K562 (cell line): Measurements from ENCODE around the gene CA7. TPM values are rescaled to one million over a fixed set of nuclear protein-coding genes. Genes with fewer than 3 reads are reported as not detected.

Experiments used
- ATAC-seq: fragments of 200-7000 bp; cut with Tn5 transposase; 3 replicates; pipeline ENCODE4 v1.9.1; 2020; ENCODE audit warnings: moderate library complexity
- BruUV-seq: library from RNA; stranded (reverse); fragments of 400-500 nt; replicated peaks from 2 replicates; lab custom pipeline; 2021; lab: Mats Ljungman, UMichigan
- CTCF ChIA-PET: fragments of 300-600 bp; formaldehyde crosslinking; extraction: SDS; loops from one replicate; lab custom pipeline; 2021; ENCODE audit warnings: low intra/inter-chr PET ratio; lab: Yijun Ruan, JAX
- POLR2A ChIA-PET: fragments of 300-600, 350-650 bp; sonication (Branson Sonifier 250); formaldehyde crosslinking; extraction: SDS; loops from one replicate; lab custom pipeline; 2021; ENCODE audit warnings: antibody characterized with exemption, inconsistent platforms; lab: Yijun Ruan, JAX
- DNase-seq, 4 experiments: peaks; one replicate each; pipeline versions ENCODE4 v3.0.0 to v3.0.0-alpha.2; 2011 to 2018; ENCODE audit warnings: low spot score in 3 of 4, mixed read lengths in 3 of 4; ENCODE audit errors: extremely low read depth in 1 of 4
- FAIRE-seq: peaks from 2 replicates; lab custom pipeline; 2011; peaks lifted over from hg19 to GRCh38; lab: Jason Lieb, UNC
- H2AFZ ChIP-seq: 2 replicates; pipeline ENCODE4 v1.6.0; 2011; ENCODE audit warnings: low read depth, low read length, control low read depth, inconsistent platforms
- H3K27ac ChIP-seq: fragments of 200-600 bp; 3 replicates; pipeline ENCODE4 v1.8.0; 2011; ENCODE audit warnings: low read depth, mild to moderate bottlenecking, control low read depth, inconsistent platforms, low read length, moderate library complexity, mixed read lengths; ENCODE audit errors: extremely low read depth
- H3K27me3 ChIP-seq, 2 experiments: fragments of 300-600 bp in 1 of 2; 2 replicates in 1 of 2; 3 replicates in 1 of 2; pipeline versions ENCODE4 v1.6.0 to v1.8.0; 2011; ENCODE audit warnings: inconsistent platforms in 2 of 2, low read length in 2 of 2, mild to moderate bottlenecking in 1 of 2, mixed read lengths in 1 of 2, moderate library complexity in 1 of 2; ENCODE audit not compliant: control insufficient read depth in 2 of 2, insufficient read depth in 2 of 2
- H3K36me3 ChIP-seq: fragments of 300-600 bp; 3 replicates; pipeline ENCODE4 v1.8.0; 2011; ENCODE audit warnings: mild to moderate bottlenecking, low read length, inconsistent platforms; ENCODE audit not compliant: control insufficient read depth, insufficient read depth
- H3K4me1 ChIP-seq, 2 experiments: fragments of 200-600 bp in 1 of 2; replicated peaks in 1 of 2; 2 replicates in 1 of 2; 3 replicates in 1 of 2; pipeline versions ENCODE4 v1.5.1 to v1.8.0; 2011; ENCODE audit warnings: inconsistent platforms in 2 of 2, low read length in 2 of 2, mild to moderate bottlenecking in 1 of 2, mixed read lengths in 1 of 2, moderate library complexity in 1 of 2; ENCODE audit not compliant: control insufficient read depth in 2 of 2, insufficient read depth in 2 of 2
- H3K4me2 ChIP-seq: 2 replicates; pipeline ENCODE4 v1.6.1; 2011; ENCODE audit warnings: low read length, control low read depth, inconsistent platforms, mixed read lengths; ENCODE audit not compliant: insufficient read depth
- H3K4me3 ChIP-seq: fragments of 200-600 bp; sonication (generic), shearing (Covaris generic); 2 replicates; pipeline ENCODE4 v1.5.1; 2016; ENCODE audit warnings: control low read depth, inconsistent platforms
- H3K79me2 ChIP-seq: fragments of 200-600 bp; 3 replicates; pipeline ENCODE4 v1.8.0; 2011; ENCODE audit warnings: low read length, inconsistent platforms; ENCODE audit not compliant: control insufficient read depth, insufficient read depth
- H3K9ac ChIP-seq, 2 experiments: 2 replicates each; pipeline versions ENCODE4 v1.6.0 to v1.6.1; 2011; ENCODE audit warnings: low read depth in 2 of 2, low read length in 2 of 2, control low read depth in 1 of 2, inconsistent platforms in 1 of 2, mild to moderate bottlenecking in 1 of 2, mixed read lengths in 1 of 2; ENCODE audit not compliant: insufficient read depth in 1 of 2
- H3K9me1 ChIP-seq: one replicate; pipeline ENCODE4 v1.6.0; 2011; ENCODE audit warnings: inconsistent platforms, mild to moderate bottlenecking, low read length, moderate library complexity; ENCODE audit not compliant: control insufficient read depth, insufficient read depth
- H3K9me3 ChIP-seq: replicated peaks from 2 replicates; pipeline ENCODE4 v1.5.1; 2011; ENCODE audit warnings: low read depth, low read length, inconsistent platforms; ENCODE audit not compliant: control insufficient read depth, insufficient read depth
- H4K20me1 ChIP-seq: replicated peaks from 2 replicates; pipeline ENCODE4 v1.6.1; 2011; ENCODE audit warnings: low read length, inconsistent platforms, mixed read lengths; ENCODE audit not compliant: control insufficient read depth, insufficient read depth
- BHLHE40 ChIP-seq: IDR thresholded peaks from 2 replicates; pipeline ENCODE4 v1.6.1; 2011; ENCODE audit warnings: low read length, improper control_type of control experiment
- CREB3 ChIP-seq: fragments of 450-650 bp; conservative IDR thresholded peaks from 2 replicates; pipeline ENCODE4 v1.6.1; 2016; ENCODE audit warnings: missing genetic modification characterization, low read depth, mild to moderate bottlenecking, missing compliant biosample characterization, moderate library complexity
- ELF1 ChIP-seq: fragments of 200-800 bp; sonication (Bioruptor generic); IDR thresholded peaks from 2 replicates; pipeline ENCODE4 v1.6.1; 2016; ENCODE audit warnings: missing genetic modification characterization, missing compliant biosample characterization
- ESRRA ChIP-seq: fragments of 450-650 bp; IDR thresholded peaks from 2 replicates; pipeline ENCODE4 v1.6.1; 2014; ENCODE audit warnings: low read depth, mild to moderate bottlenecking, moderate library complexity, borderline replicate concordance
- HBP1 ChIP-seq: fragments of 450-650 bp; formaldehyde crosslinking; IDR thresholded peaks from 2 replicates; pipeline ENCODE4 v1.4.0; 2022; ENCODE audit warnings: missing genetic modification characterization
- MTA2 ChIP-seq: fragments of 450-650 bp; IDR thresholded peaks from 2 replicates; pipeline ENCODE4 v1.6.1; 2016; ENCODE audit warnings: low read depth
- PHF8 ChIP-seq: fragments of 200-600 bp; sonication (generic); IDR thresholded peaks from 2 replicates; pipeline ENCODE4 v1.6.1; 2012; ENCODE audit warnings: mixed run types, mild to moderate bottlenecking, inconsistent platforms, low read length, moderate library complexity, borderline replicate concordance
- RFX1 ChIP-seq: fragments of 450-650 bp; IDR thresholded peaks from 2 replicates; pipeline ENCODE4 v1.6.1; 2016; ENCODE audit warnings: mild to moderate bottlenecking, moderate library complexity
- TAL1 ChIP-seq: fragments of 450-650 bp; IDR thresholded peaks from 2 replicates; pipeline ENCODE4 v1.6.1; 2016; ENCODE audit warnings: mild to moderate bottlenecking
- TCF7 ChIP-seq: sonication (generic); IDR thresholded peaks from 2 replicates; pipeline ENCODE4 v1.6.1; 2016; ENCODE audit warnings: antibody characterized with exemption, borderline replicate concordance
- TGIF2 ChIP-seq: sonication (generic); formaldehyde crosslinking; IDR thresholded peaks from 2 replicates; pipeline ENCODE4 v1.8.1; 2022; ENCODE audit warnings: mild to moderate bottlenecking, missing genetic modification reagents, moderate library complexity
- ZBTB17 ChIP-seq: fragments of 450-650 bp; formaldehyde crosslinking; IDR thresholded peaks from 2 replicates; pipeline ENCODE4 v1.4.0; 2020; ENCODE audit warnings: mild to moderate bottlenecking
- ZBTB7A ChIP-seq: IDR thresholded peaks from 2 replicates; pipeline ENCODE4 v1.6.1; 2011; ENCODE audit warnings: low read depth, mild to moderate bottlenecking, low read length, moderate library complexity, borderline replicate concordance; ENCODE audit not compliant: control insufficient read depth
- ZNF175 ChIP-seq: fragments of 200-800 bp; sonication (Bioruptor generic); IDR thresholded peaks from 2 replicates; pipeline ENCODE4 v1.6.1; 2016; ENCODE audit warnings: low read depth, mild to moderate bottlenecking, missing genetic modification characterization, missing compliant biosample characterization
- ZNF232 ChIP-seq: sonication (generic); formaldehyde crosslinking; IDR thresholded peaks from 2 replicates; pipeline ENCODE4 v1.8.0; 2022; ENCODE audit warnings: mild to moderate bottlenecking, missing genetic modification reagents
- ZNF592 ChIP-seq: fragments of 450-650 bp; IDR thresholded peaks from 2 replicates; pipeline ENCODE4 v1.6.1; 2017; ENCODE audit warnings: antibody characterized with exemption, mild to moderate bottlenecking
- WGBS: fragments of 100-300 bp; shearing (Covaris generic); methylation state at CpG from one replicate; pipeline ENCODE4 v1.1.6; 2016; ENCODE audit warnings: low coverage, mixed read lengths; ENCODE audit not compliant: insufficient coverage; ENCODE audit errors: missing lambda C conversion rate; 5-methylcytosine and 5-hydroxymethylcytosine counted together
- in situ Hi-C: fragments of 300-500 bp; cut with MboI; formaldehyde crosslinking; loops from 4 replicates; pipeline ENCODE4 v1.15.0; 2018; ENCODE audit warnings: inconsistent platforms, mixed read lengths
- intact Hi-C: fragments of 100-400 bp; cut with micrococcal nuclease; formaldehyde crosslinking; loops from 2 replicates; pipeline ENCODE4 v1.14.2; 2022
- polyA plus RNA-seq, 8 experiments: library from polyadenylated mRNA; depleted of rRNA in 4 of 8; stranded (reverse) in 5 of 8; unstranded in 3 of 8; fragments of >200 nt; fragmentation: Nextera tagmentation in 2 of 8; fragmentation: Illumina TruSeq in 1 of 8; extraction: Ambion mirVana in 2 of 8; extraction: Trizol in 1 of 8; gene quantifications; 2 replicates each; pipeline versions ENCODE4 v1.2.1 to v1.2.3, GENCODE V29; 2011 to 2014; ENCODE audit warnings: inconsistent platforms in 1 of 8, missing spikeins in 1 of 8
- total RNA-seq, 7 experiments: library from RNA; depleted of rRNA in 6 of 7; stranded (reverse); fragments of >200 nt in 6 of 7; fragmentation: Illumina TruSeq in 2 of 7; extraction: Trizol in 2 of 7; gene quantifications; 2 replicates each; pipeline versions ENCODE4 v1.2.1 to v1.2.3, GENCODE V29; 2011 to 2021; ENCODE audit warnings: low replicate concordance in 1 of 7

Gene CA7
- total and polyA plus RNA-seq, 9 of the 15 experiments (the other 6 are each of a cell fraction or from before 2014, with no cell fraction given), result 0.03 to 0.07 (median 0.05) TPM; not detected in 5

GRCh38 chr16:66899310-66899944, 55.2 kb downstream of the CA7 start:
- Histone ChIP-seq H3K9me1 (no peaks in the 10 kb centered on the region), H3K9me3 (no peaks in the 10 kb centered on the region), H4K20me1 (no peaks in the 10 kb centered on the region), H3K4me2 (peak overlapping the region; percentile 77), H3K27ac (peak overlapping the region; percentile 87), H3K36me3 (no peaks in the 10 kb centered on the region), H3K4me1 (peaks cover 30 to 56% of the 10 kb centered on the region in 2 experiments), H2AFZ (peak overlapping the region; percentile 78), H3K4me3 (no peak overlapping the region), H3K79me2 (no peaks in the 10 kb centered on the region), H3K27me3 (no peaks in the 10 kb centered on the region), H3K9ac (peak overlapping the region; percentile 80 to 89)
- in situ Hi-C loops (loop anchor here (5.0 kb wide), 1 partner anchor 33 kb away; the partner anchor contains the start of gene CIAO2B), intact Hi-C loops (loop anchor here (5.0 kb wide), 2 partner anchors 48 to 118 kb away; no protein-coding TSS in a partner anchor)
- no peak for FAIRE-seq
- ChIA-PET CTCF (no interaction called here), POLR2A (interaction anchor here (0.5 to 1.5 kb wide), 11 partner anchors 11 to 1245 kb away, joined by 3 to 9 read pairs (median 3); partner anchors contain the start of gene CIAO2B)
- ATAC-seq, result peak; percentile 42
- DNase-seq, result peak in 1 of 4 experiments; percentile 32
- BruUV-seq, result no TSS peak
- WGBS, result 64% methylated on average over 6 of the region's 6 CpGs
- TF ChIP-seq ZNF175 (CRISPR knock-in tag), result peak; percentile 89; the same call in 1 of the 2 replicates
- peak; percentile 71; the same call in 1 of the 2 replicates for TF ChIP-seq ZBTB17 (CRISPR knock-in tag)
- no peak for TF ChIP-seq ZNF232 (CRISPR knock-in tag)
- no peak for TF ChIP-seq HBP1 (CRISPR knock-in tag)
- TF ChIP-seq MTA2, result no peak; the same call in 1 of the 2 replicates
- no peak for TF ChIP-seq ESRRA
- peak; percentile 14; the same call in 1 of the 2 replicates for TF ChIP-seq TAL1
- TF ChIP-seq ZBTB7A, result no peak
- TF ChIP-seq RFX1, result no peak
- TF ChIP-seq ELF1, result no peak
- TF ChIP-seq ZNF592, result no peak
- TF ChIP-seq CREB3 (tag), result peak; percentile 66; the same call in 1 of the 2 replicates
- no peak for TF ChIP-seq TCF7
- 0 out of 2 replicates have a peak, but pooled peaks have one; percentile 5 for TF ChIP-seq BHLHE40
- no peak for TF ChIP-seq PHF8
- no peak for TF ChIP-seq TGIF2 (CRISPR knock-in tag)
